Parathyroid adenoma (tissue), 2 donors: Measurements from ENCODE around the gene HINT1.

Source experiments
- H2AFZ ChIP-seq: fragments of 300-600 bp; sonication (generic); one replicate; pipeline ENCODE4 v1.7.0; 2017; ENCODE audit warnings: antibody characterized with exemption, mild to moderate bottlenecking
- H3K27ac ChIP-seq: fragments of 300-600 bp; sonication (generic); one replicate; pipeline ENCODE4 v1.7.0; 2017
- H3K27me3 ChIP-seq: fragments of 300-600 bp; sonication (generic); one replicate; pipeline ENCODE4 v1.7.0; 2017; ENCODE audit warnings: low read length; ENCODE audit not compliant: control insufficient read depth, insufficient read depth
- H3K36me3 ChIP-seq: fragments of 300-600 bp; sonication (generic); one replicate; pipeline ENCODE4 v1.7.0; 2017; ENCODE audit warnings: low read length; ENCODE audit not compliant: control insufficient read depth, insufficient read depth
- H3K4me1 ChIP-seq: fragments of 300-600 bp; sonication (generic); one replicate; pipeline ENCODE4 v1.7.0; 2017; ENCODE audit warnings: control low read depth
- H3K4me2 ChIP-seq: fragments of 300-600 bp; sonication (generic); one replicate; pipeline ENCODE4 v1.7.0; 2017; ENCODE audit warnings: low read length
- H3K4me3 ChIP-seq: fragments of 300-600 bp; sonication (generic); one replicate; pipeline ENCODE4 v1.7.0; 2017; ENCODE audit warnings: low read depth, low read length
- H3K79me2 ChIP-seq: fragments of 300-600 bp; sonication (generic); one replicate; pipeline ENCODE4 v1.7.0; 2017; ENCODE audit warnings: control low read depth
- H3K9ac ChIP-seq: fragments of 300-600 bp; sonication (generic); one replicate; pipeline ENCODE4 v1.7.0; 2017; ENCODE audit warnings: mild to moderate bottlenecking
- H3K9me3 ChIP-seq: fragments of 300-600 bp; sonication (generic); one replicate; pipeline ENCODE4 v1.7.0; 2017; ENCODE audit warnings: low read length; ENCODE audit not compliant: control insufficient read depth
- TF ChIP-seq, protein P1 (sequence below): fragments of 300-600 bp; sonication (generic); IDR thresholded peaks from one replicate; pipeline ENCODE4 v1.7.0; 2017; ENCODE audit warnings: antibody characterized with exemption, mild to moderate bottlenecking
- donor health status: primary hyperparathyroidism.

The HINT1 gene

DNA sequence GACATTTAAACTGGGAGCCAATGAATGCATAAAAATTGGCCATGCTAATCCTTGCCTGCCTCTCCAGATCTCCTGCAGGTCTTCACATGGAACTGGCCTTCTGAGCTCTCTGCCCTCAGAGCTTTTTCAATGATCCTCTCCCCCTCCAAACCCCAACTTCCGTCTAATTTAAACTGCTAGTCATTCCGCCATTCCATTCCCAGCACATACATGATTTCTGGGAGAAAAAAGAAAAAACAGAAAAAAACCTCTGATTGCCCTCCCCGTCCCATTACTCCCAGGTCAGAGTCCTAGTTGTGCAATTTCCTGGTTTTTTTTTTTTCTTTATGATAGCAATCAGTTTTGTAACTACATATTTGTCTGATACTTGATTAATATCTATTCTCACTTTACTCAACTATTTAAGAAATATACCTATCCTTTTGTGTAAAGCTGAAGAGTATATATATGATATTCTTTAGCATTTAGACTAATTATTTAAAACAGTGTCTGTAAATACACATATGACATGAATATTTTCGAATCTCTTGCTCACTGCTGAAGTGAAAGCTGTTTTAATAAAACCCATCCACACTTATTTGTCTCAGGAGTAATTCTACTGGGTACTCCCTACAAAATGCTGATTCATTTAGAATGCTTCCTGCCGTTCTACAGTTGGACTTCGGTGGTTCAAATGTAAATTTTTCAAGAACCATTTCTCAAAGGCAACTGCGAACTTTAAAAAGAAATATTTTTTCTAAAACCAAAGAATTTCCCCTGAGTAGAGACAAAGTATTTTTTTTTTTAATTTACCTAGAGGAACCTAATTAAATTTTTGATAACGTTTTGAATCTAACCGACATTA, 1.6 kb downstream of the HINT1 start:
- peak overlapping the region; percentile 74 for H3K4me3 ChIP-seq

DNA sequence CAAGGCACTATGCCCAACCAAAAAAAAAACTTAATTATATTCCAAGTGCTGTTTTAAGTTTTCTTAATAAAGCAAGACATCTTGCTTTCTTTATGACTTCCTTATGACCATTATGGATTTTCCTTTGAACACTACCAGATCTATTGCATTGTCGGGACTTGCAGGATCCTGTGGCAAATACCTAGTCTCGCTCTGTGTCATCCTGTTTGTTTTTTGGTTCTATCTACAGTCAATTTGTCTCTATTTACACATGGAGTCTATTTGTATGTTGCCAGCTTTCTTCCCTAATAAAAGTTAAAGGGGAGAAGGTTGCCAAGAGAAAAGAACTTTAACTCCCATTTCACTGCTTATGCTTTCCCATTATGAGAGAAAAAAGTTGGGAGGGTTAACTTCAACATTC, 4.9 kb downstream of the HINT1 start:
- TF ChIP-seq, protein P1, sequence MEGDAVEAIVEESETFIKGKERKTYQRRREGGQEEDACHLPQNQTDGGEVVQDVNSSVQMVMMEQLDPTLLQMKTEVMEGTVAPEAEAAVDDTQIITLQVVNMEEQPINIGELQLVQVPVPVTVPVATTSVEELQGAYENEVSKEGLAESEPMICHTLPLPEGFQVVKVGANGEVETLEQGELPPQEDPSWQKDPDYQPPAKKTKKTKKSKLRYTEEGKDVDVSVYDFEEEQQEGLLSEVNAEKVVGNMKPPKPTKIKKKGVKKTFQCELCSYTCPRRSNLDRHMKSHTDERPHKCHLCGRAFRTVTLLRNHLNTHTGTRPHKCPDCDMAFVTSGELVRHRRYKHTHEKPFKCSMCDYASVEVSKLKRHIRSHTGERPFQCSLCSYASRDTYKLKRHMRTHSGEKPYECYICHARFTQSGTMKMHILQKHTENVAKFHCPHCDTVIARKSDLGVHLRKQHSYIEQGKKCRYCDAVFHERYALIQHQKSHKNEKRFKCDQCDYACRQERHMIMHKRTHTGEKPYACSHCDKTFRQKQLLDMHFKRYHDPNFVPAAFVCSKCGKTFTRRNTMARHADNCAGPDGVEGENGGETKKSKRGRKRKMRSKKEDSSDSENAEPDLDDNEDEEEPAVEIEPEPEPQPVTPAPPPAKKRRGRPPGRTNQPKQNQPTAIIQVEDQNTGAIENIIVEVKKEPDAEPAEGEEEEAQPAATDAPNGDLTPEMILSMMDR: no peak
- no peaks in the 10 kb centered on the region for H3K27me3 ChIP-seq
- no peak overlapping the region for H3K4me2 ChIP-seq
- H3K4me1 ChIP-seq: peaks cover 4% of the 10 kb centered on the region
- H2AFZ ChIP-seq: no peak overlapping the region
- H3K36me3 ChIP-seq: no peaks in the 10 kb centered on the region
- peaks cover 23% of the 10 kb centered on the region for H3K79me2 ChIP-seq
- H3K9ac ChIP-seq: no peak overlapping the region
- no peak overlapping the region for H3K4me3 ChIP-seq
- no peaks in the 10 kb centered on the region for H3K9me3 ChIP-seq
- H3K27ac ChIP-seq: no peak overlapping the region

More for the DNA sequence above, 1.6 kb downstream of the HINT1 start:
- Histone ChIP-seq H3K4me1 (peaks cover 4% of the 10 kb centered on the region), H3K27ac (peak overlapping the region; percentile 94), H3K36me3 (no peaks in the 10 kb centered on the region), H3K79me2 (peaks cover 19% of the 10 kb centered on the region), H3K9ac (no peak overlapping the region), H2AFZ (no peak overlapping the region), H3K9me3 (no peaks in the 10 kb centered on the region), H3K4me2 (peak overlapping the region; percentile 83), H3K27me3 (no peaks in the 10 kb centered on the region)
- TF ChIP-seq, protein P1: no peak

DNA sequence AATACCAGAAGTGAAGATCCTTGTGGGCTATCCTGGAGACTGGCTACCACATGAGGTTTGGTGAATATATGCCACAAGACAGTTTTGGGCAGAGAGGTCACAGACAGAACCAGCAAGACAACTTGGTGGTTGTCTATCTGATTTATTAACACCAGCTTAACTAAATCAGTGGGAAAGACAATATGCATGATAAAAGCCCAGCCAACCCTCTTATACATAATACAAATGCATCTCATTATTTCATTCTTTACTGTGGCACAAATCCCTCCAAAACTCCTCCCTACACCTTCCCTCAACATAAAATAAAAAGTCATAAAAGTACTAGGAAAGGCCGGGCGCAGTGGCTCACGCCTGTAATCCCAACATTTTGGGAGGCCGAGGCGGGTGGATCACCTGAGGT, 8.1 kb downstream of the HINT1 start:
- Histone ChIP-seq H3K27me3 (no peaks in the 10 kb centered on the region), H3K4me3 (no peak overlapping the region), H3K9me3 (no peaks in the 10 kb centered on the region), H3K27ac (no peak overlapping the region), H3K79me2 (peaks cover 17% of the 10 kb centered on the region), H2AFZ (no peak overlapping the region), H3K4me1 (no peaks in the 10 kb centered on the region), H3K9ac (no peak overlapping the region), H3K4me2 (no peak overlapping the region), H3K36me3 (no peaks in the 10 kb centered on the region)
- TF ChIP-seq, protein P1: no peak

DNA sequence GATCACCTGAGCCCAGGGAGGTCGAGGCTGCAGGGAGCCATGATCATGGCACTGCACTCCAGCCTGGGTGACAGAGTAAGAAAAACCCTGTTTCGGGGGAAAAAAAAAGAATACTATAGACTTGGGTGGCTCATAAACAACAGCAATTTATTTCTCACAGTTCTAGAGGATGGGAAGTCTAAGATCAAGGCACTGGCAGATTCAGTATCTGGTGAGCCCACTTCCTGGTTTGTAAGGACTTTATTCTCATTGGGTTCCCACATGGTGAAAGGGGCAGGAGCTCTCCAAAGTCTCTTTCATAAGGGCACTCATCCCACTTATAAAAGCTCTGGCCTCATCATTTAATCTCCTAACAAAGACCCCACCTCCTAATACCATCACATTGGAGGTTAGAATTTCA, 8.7 kb downstream of the HINT1 start:
- Histone ChIP-seq H3K79me2 (peaks cover 13% of the 10 kb centered on the region), H3K27me3 (no peaks in the 10 kb centered on the region), H3K9me3 (no peaks in the 10 kb centered on the region), H2AFZ (no peak overlapping the region), H3K4me3 (no peak overlapping the region), H3K27ac (no peak overlapping the region), H3K4me1 (no peaks in the 10 kb centered on the region), H3K9ac (no peak overlapping the region), H3K4me2 (no peak overlapping the region), H3K36me3 (no peaks in the 10 kb centered on the region)
- TF ChIP-seq, protein P1: no peak

DNA sequence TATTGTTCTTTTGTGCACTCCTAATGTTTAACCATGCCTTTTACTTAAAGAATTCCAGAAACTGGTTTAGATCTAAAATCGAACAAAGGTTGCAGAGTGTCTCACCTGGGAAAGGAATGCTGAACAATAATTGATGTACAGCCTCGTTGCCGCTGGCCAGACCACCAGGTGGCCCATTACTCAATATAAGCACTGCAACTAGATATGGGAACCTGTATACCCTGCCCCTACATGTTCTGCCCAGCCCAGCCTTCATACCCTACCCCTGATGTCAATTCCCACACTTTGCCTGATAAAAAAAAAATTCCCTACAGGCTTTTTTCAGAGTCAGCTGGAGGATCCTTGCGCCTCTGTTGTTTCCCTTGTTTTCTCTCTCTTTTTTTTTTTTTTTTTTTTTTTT, 13.8 kb downstream of the HINT1 start:
- H3K79me2 ChIP-seq: peaks cover 4% of the 10 kb centered on the region
- no peaks in the 10 kb centered on the region for H3K9me3 ChIP-seq
- no peaks in the 10 kb centered on the region for H3K4me1 ChIP-seq
- H3K9ac ChIP-seq: no peak overlapping the region
- H3K36me3 ChIP-seq: no peaks in the 10 kb centered on the region
- no peak overlapping the region for H3K27ac ChIP-seq
- H3K4me2 ChIP-seq: no peak overlapping the region
- TF ChIP-seq, protein P1: no peak
- no peak overlapping the region for H2AFZ ChIP-seq
- H3K4me3 ChIP-seq: no peak overlapping the region
- H3K27me3 ChIP-seq: no peaks in the 10 kb centered on the region
